Lower leg skin (tissue), 3 donors: ENCODE results near the gene ANO2.

Experiments used
- POLR2A ChIP-seq, 2 donors: fragments of 450-650 bp; IDR thresholded peaks; one replicate each; pipeline ENCODE4 v1.6.1; 2016 to 2017; ENCODE audit warnings: antibody characterized with exemption in 2 of 2, mild to moderate bottlenecking in 1 of 2, moderate library complexity in 1 of 2
- TF ChIP-seq, protein P1 (sequence below), 3 donors: fragments of 450-650 bp; IDR thresholded peaks; one replicate each; pipeline ENCODE4 v1.5.1; 2016; ENCODE audit warnings: antibody characterized with exemption in 3 of 3, mild to moderate bottlenecking in 3 of 3, moderate library complexity in 2 of 3

- TF ChIP-seq, protein P1, sequence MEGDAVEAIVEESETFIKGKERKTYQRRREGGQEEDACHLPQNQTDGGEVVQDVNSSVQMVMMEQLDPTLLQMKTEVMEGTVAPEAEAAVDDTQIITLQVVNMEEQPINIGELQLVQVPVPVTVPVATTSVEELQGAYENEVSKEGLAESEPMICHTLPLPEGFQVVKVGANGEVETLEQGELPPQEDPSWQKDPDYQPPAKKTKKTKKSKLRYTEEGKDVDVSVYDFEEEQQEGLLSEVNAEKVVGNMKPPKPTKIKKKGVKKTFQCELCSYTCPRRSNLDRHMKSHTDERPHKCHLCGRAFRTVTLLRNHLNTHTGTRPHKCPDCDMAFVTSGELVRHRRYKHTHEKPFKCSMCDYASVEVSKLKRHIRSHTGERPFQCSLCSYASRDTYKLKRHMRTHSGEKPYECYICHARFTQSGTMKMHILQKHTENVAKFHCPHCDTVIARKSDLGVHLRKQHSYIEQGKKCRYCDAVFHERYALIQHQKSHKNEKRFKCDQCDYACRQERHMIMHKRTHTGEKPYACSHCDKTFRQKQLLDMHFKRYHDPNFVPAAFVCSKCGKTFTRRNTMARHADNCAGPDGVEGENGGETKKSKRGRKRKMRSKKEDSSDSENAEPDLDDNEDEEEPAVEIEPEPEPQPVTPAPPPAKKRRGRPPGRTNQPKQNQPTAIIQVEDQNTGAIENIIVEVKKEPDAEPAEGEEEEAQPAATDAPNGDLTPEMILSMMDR (IDR thresholded peaks at IDR 0.05), result no peak
- no peak for TF ChIP-seq POLR2A (IDR thresholded peaks at IDR 0.05)
Observed at GRCh38 chr12:5582541-5582940, 362.5 kb downstream of the ANO2 start.
